KMS-11 (cell line): ENCODE results near the gene MLX.

Experiments
- H2AFZ ChIP-seq: fragments of 200-600 bp; sonication (generic); 2 replicates; pipeline ENCODE4 v1.6.1; 2016; ENCODE audit warnings: antibody characterized with exemption, mixed run types, low read depth
- H3K27ac ChIP-seq: fragments of 200-600 bp; sonication (generic); 2 replicates; pipeline ENCODE4 v1.6.1; 2016; ENCODE audit warnings: mild to moderate bottlenecking, mixed run types
- H3K27me3 ChIP-seq: fragments of 200-600 bp; sonication (generic); 2 replicates; pipeline ENCODE4 v1.6.1; 2017; ENCODE audit warnings: mild to moderate bottlenecking, low read depth, mixed run types, moderate library complexity; ENCODE audit not compliant: insufficient read depth
- H3K36me3 ChIP-seq: fragments of 200-600 bp; sonication (generic); 2 replicates; pipeline ENCODE4 v1.6.1; 2017; ENCODE audit warnings: mild to moderate bottlenecking, mixed run types; ENCODE audit not compliant: insufficient read depth
- H3K4me1 ChIP-seq: fragments of 200-600 bp; sonication (generic); 2 replicates; pipeline ENCODE4 v1.6.1; 2016; ENCODE audit warnings: mild to moderate bottlenecking, low read depth, mixed run types; ENCODE audit not compliant: poor library complexity, severe bottlenecking
- H3K4me2 ChIP-seq: fragments of 200-600 bp; sonication (generic); 2 replicates; pipeline ENCODE4 v1.7.0; 2016; ENCODE audit warnings: mild to moderate bottlenecking, mixed run types
- H3K4me3 ChIP-seq: fragments of 200-600 bp; sonication (generic); IDR thresholded peaks from 2 replicates; pipeline ENCODE4 v1.6.1; 2017; ENCODE audit warnings: low read depth, low read length, mixed read lengths; ENCODE audit not compliant: insufficient read depth
- H3K79me2 ChIP-seq: fragments of 200-600 bp; sonication (generic); 2 replicates; pipeline ENCODE4 v1.6.1; 2016; ENCODE audit warnings: low read depth, mixed run types; ENCODE audit not compliant: insufficient read depth
- H3K9ac ChIP-seq: fragments of 200-600 bp; sonication (generic); 2 replicates; pipeline ENCODE4 v1.6.1; 2016; ENCODE audit warnings: mild to moderate bottlenecking, mixed run types
- H4K20me1 ChIP-seq: fragments of 200-600 bp; sonication (generic); 2 replicates; pipeline ENCODE4 v1.6.1; 2016; ENCODE audit warnings: mild to moderate bottlenecking, mixed run types; ENCODE audit not compliant: insufficient read depth
- TF ChIP-seq, protein P1 (sequence below): fragments of 200-600 bp; sonication (generic); conservative IDR thresholded peaks from 2 replicates; pipeline ENCODE4 v1.6.1; 2017; ENCODE audit warnings: low read depth, mild to moderate bottlenecking, antibody characterized with exemption, low read length, moderate library complexity, mixed read lengths

Gene MLX

DNA sequence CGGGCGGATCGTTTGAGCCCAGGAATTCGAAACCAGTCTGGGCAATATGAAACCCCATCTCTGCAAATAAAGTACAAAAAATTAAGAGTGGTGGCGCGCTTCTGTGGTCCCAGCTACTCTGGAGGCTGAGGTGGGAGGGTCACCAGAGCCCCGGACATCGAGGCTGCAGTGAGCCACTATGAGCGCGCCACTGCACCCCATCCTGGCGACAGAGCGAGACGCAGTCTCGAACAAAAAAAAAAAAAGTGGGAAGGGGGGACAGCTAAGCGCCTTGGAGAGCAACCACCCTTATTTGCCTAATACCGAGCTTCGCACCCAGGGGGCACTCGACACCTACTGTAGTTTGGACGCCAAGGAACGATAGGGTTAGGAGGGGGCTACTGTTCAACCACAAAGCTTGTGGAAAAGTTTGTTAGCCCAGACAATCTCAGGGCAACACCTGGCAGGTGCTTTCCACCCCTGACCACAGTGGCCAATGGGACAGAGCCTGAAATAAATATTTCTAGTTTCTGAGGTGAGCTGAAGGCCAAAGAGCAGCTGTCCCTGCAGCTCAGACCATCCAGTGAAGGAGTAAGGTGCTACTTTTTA, 11.5 kb downstream of the MLX start:
- Histone ChIP-seq H3K36me3 (peaks cover 5% of the 10 kb centered on the region; the same call in 1 of the 2 replicates), H2AFZ (peak overlapping the region; percentile 58; the same call in 1 of the 2 replicates), H3K4me1 (peaks cover 67% of the 10 kb centered on the region), H3K9ac (peak overlapping the region; percentile 73), H3K27ac (peak overlapping the region; percentile 90), H4K20me1 (no peaks in the 10 kb centered on the region), H3K4me3 (no peak overlapping the region), H3K79me2 (peaks cover 17% of the 10 kb centered on the region; the same call in 1 of the 2 replicates), H3K4me2 (peak overlapping the region; percentile 97), H3K27me3 (no peaks in the 10 kb centered on the region)
- TF ChIP-seq, protein P1, sequence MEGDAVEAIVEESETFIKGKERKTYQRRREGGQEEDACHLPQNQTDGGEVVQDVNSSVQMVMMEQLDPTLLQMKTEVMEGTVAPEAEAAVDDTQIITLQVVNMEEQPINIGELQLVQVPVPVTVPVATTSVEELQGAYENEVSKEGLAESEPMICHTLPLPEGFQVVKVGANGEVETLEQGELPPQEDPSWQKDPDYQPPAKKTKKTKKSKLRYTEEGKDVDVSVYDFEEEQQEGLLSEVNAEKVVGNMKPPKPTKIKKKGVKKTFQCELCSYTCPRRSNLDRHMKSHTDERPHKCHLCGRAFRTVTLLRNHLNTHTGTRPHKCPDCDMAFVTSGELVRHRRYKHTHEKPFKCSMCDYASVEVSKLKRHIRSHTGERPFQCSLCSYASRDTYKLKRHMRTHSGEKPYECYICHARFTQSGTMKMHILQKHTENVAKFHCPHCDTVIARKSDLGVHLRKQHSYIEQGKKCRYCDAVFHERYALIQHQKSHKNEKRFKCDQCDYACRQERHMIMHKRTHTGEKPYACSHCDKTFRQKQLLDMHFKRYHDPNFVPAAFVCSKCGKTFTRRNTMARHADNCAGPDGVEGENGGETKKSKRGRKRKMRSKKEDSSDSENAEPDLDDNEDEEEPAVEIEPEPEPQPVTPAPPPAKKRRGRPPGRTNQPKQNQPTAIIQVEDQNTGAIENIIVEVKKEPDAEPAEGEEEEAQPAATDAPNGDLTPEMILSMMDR = peak; percentile 84

DNA sequence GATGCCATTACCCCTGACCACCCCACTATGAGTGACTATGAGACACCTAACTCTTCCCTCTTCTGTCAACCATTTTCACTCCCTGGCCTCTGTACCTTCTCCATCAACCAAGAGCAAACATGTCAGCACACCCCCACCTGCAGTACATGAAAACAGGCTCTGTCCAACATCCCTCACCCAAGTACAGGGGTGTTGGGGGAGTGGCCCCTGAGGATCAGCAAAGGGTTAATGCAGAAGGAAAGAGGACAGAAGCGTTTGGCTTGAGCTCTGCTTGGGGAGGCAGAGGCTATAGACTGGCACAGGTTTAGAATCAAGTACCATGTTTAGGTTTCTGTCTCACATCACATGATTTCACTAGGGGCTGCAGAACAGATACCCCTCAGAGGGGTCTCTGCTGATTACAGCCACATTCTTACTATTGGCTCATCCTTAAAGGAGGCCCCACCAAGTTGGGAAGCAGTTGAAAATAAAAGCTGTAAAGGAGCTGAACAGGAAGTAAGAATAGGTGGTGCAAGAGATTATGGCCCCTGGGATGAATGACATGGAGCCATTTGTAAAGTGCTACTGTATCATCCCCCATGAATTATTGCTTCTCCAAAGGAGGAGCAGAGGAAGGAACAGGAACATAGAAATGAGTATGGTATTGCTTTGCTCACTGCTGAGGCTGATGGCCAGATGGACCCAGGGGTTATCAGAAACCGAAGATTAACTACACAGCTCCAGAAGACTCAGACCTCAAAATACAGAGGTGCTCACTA, 13.1 kb downstream of the MLX start:
- Histone ChIP-seq H3K79me2 (peaks cover 17% of the 10 kb centered on the region; the same call in 1 of the 2 replicates), H2AFZ (no peak overlapping the region), H3K36me3 (peaks cover 5% of the 10 kb centered on the region; the same call in 1 of the 2 replicates), H3K27ac (peak overlapping the region; percentile 90), H3K4me2 (peak overlapping the region; percentile 97), H3K4me1 (peaks cover 64% of the 10 kb centered on the region), H3K27me3 (no peaks in the 10 kb centered on the region), H4K20me1 (no peaks in the 10 kb centered on the region), H3K4me3 (no peak overlapping the region), H3K9ac (peak overlapping the region; percentile 40; the same call in 1 of the 2 replicates)
- TF ChIP-seq, protein P1 = no peak

GRCh38 chr17:42581744-42582270, 14.9 kb downstream of the MLX start:
- no peaks in the 10 kb centered on the region for H3K27me3 ChIP-seq
- no peak overlapping the region for H3K4me2 ChIP-seq
- H3K36me3 ChIP-seq = peaks cover 5% of the 10 kb centered on the region; the same call in 1 of the 2 replicates
- no peak overlapping the region for H2AFZ ChIP-seq
- TF ChIP-seq, protein P1 = no peak
- peaks cover 7% of the 10 kb centered on the region; the same call in 1 of the 2 replicates for H3K79me2 ChIP-seq
- no peak overlapping the region; the same call in 1 of the 2 replicates for H3K27ac ChIP-seq
- H3K4me3 ChIP-seq = no peak overlapping the region
- peaks cover 63% of the 10 kb centered on the region for H3K4me1 ChIP-seq
- H4K20me1 ChIP-seq = no peaks in the 10 kb centered on the region
- H3K9ac ChIP-seq = no peak overlapping the region

GRCh38 chr17:42584880-42585279, 18.0 kb downstream of the MLX start:
- TF ChIP-seq, protein P1 = no peak
- H4K20me1 ChIP-seq = no peaks in the 10 kb centered on the region
- H3K27ac ChIP-seq = no peak overlapping the region
- H3K4me2 ChIP-seq = no peak overlapping the region
- H3K4me3 ChIP-seq = no peak overlapping the region
- no peaks in the 10 kb centered on the region for H3K27me3 ChIP-seq
- no peak overlapping the region for H2AFZ ChIP-seq
- no peak overlapping the region for H3K9ac ChIP-seq
- H3K36me3 ChIP-seq = peaks cover 5% of the 10 kb centered on the region; the same call in 1 of the 2 replicates
- no peaks in the 10 kb centered on the region for H3K79me2 ChIP-seq
- H3K4me1 ChIP-seq = peaks cover 70% of the 10 kb centered on the region
